ENCODE data around the gene LAYN. TPM values are rescaled to one million over a fixed set of nuclear protein-coding genes. Genes with fewer than 3 reads are reported as not detected.

The LAYN gene
- total RNA-seq, 1 experiment from 2014 or later = 9.6 TPM

- H3K36me3 ChIP-seq (ENCODE audit: insufficient read depth, low read length, poor library complexity, severe bottlenecking) = no peaks in the 10 kb centered on the region
- H3K9me3 ChIP-seq (ENCODE audit: low read depth, low read length, poor library complexity, severe bottlenecking) = peaks cover 3% of the 10 kb centered on the region
- no peak overlapping the region for H3K27ac ChIP-seq (ENCODE audit: low read depth, low read length, poor library complexity, severe bottlenecking)
- intact Hi-C loops (cut with micrococcal nuclease; ENCODE audit: unreplicated experiment) = no loop called here
- POLR2A ChIA-PET (ENCODE audit: low non-redundant PET) = interaction anchor here (0.5 kb wide), 1 partner anchor 24 kb away, joined by 4 read pairs; no protein-coding TSS in a partner anchor
- no peaks in the 10 kb centered on the region for H3K4me1 ChIP-seq (ENCODE audit: insufficient read depth, low read length, poor library complexity, severe bottlenecking)
- BruUV-seq (replicated peaks) = no TSS peak
- DNase-seq (ENCODE audit: low spot score) = no peak
- CTCF ChIA-PET = interaction anchor here (0.7 kb wide), 1 partner anchor 206 kb away, joined by 3 read pairs; no protein-coding TSS in a partner anchor
- no peaks in the 10 kb centered on the region for H3K27me3 ChIP-seq (replicated peaks; ENCODE audit: insufficient read depth, low read depth, low read length, poor library complexity)
- TF ChIP-seq CTCF (conservative IDR thresholded peaks at IDR 0.05; ENCODE audit: low read depth, low read length) = no peak
- TF ChIP-seq EZH2 (IDR thresholded peaks at IDR 0.05; ENCODE audit: borderline replicate concordance, low read depth, low read length, poor library complexity, severe bottlenecking) = no peak
- no peak overlapping the region for H3K4me3 ChIP-seq (ENCODE audit: low read depth, low read length, poor library complexity, severe bottlenecking)
Observed at GRCh38 chr11:111591187-111591960, 50.9 kb downstream of the LAYN start.

- ChIA-PET POLR2A (ENCODE audit: low non-redundant PET) (no interaction called here), CTCF (no interaction called here)
- DNase-seq (ENCODE audit: low spot score) = no peak
- no TSS peak for BruUV-seq (replicated peaks)
- Histone ChIP-seq H3K4me3 (ENCODE audit: low read depth, low read length, poor library complexity, severe bottlenecking) (no peak overlapping the region), H3K4me1 (ENCODE audit: insufficient read depth, low read length, poor library complexity, severe bottlenecking) (no peaks in the 10 kb centered on the region), H3K36me3 (ENCODE audit: insufficient read depth, low read length, poor library complexity, severe bottlenecking) (no peaks in the 10 kb centered on the region), H3K27ac (ENCODE audit: low read depth, low read length, poor library complexity, severe bottlenecking) (no peak overlapping the region), H3K9me3 (ENCODE audit: low read depth, low read length, poor library complexity, severe bottlenecking) (peaks cover 3% of the 10 kb centered on the region), H3K27me3 (replicated peaks; ENCODE audit: insufficient read depth, low read depth, low read length, poor library complexity) (no peaks in the 10 kb centered on the region)
- intact Hi-C loops (cut with micrococcal nuclease; ENCODE audit: unreplicated experiment) = no loop called here
- TF ChIP-seq CTCF (conservative IDR thresholded peaks at IDR 0.05; ENCODE audit: low read depth, low read length) = no peak
- TF ChIP-seq EZH2 (IDR thresholded peaks at IDR 0.05; ENCODE audit: borderline replicate concordance, low read depth, low read length, poor library complexity, severe bottlenecking) = no peak
Observed at GRCh38 chr11:111592491-111592890, 52.0 kb downstream of the LAYN start.

- no peak for DNase-seq (ENCODE audit: low spot score)
- peaks cover 8% of the 10 kb centered on the region for H3K4me1 ChIP-seq (ENCODE audit: insufficient read depth, low read length, poor library complexity, severe bottlenecking)
- no peaks in the 10 kb centered on the region for H3K36me3 ChIP-seq (ENCODE audit: insufficient read depth, low read length, poor library complexity, severe bottlenecking)
- ChIA-PET CTCF (no interaction called here), POLR2A (ENCODE audit: low non-redundant PET) (no interaction called here)
- H3K27me3 ChIP-seq (replicated peaks; ENCODE audit: insufficient read depth, low read depth, low read length, poor library complexity) = no peaks in the 10 kb centered on the region
- BruUV-seq (replicated peaks) = no TSS peak
- no peak for TF ChIP-seq CTCF (conservative IDR thresholded peaks at IDR 0.05; ENCODE audit: low read depth, low read length)
- H3K27ac ChIP-seq (ENCODE audit: low read depth, low read length, poor library complexity, severe bottlenecking) = no peak overlapping the region
- H3K4me3 ChIP-seq (ENCODE audit: low read depth, low read length, poor library complexity, severe bottlenecking) = no peak overlapping the region
- intact Hi-C loops (cut with micrococcal nuclease; ENCODE audit: unreplicated experiment) = no loop called here
- peaks cover 3% of the 10 kb centered on the region for H3K9me3 ChIP-seq (ENCODE audit: low read depth, low read length, poor library complexity, severe bottlenecking)
Observed at GRCh38 chr11:111596319-111596718, 55.8 kb downstream of the LAYN start.

Data from A673 (cell line).